Natural killer cell (primary cell): ENCODE measurements around the gene ANXA10. TPM values are rescaled to one million over a fixed set of nuclear protein-coding genes. Genes with fewer than 3 reads are reported as not detected.

ENCODE experiments used
- ATAC-seq, 3 donors: fragments of 150-1000 bp in 2 of 3; fragments of 200-7000 bp in 1 of 3; cut with Tn5 transposase; 1 replicate in 1 of 3; 2 replicates in 2 of 3; pipeline ENCODE4 v1.10.0; 2021; ENCODE audit warnings: mild to moderate bottlenecking in 2 of 3, moderate library complexity in 2 of 3
- DNase-seq, 2 donors: peaks; one replicate each; pipeline versions ENCODE4 v3.0.0 to v3.0.0-alpha.2; 2013 to 2021; ENCODE audit warnings: mixed read lengths in 1 of 2
- H3K27ac ChIP-seq: one replicate; pipeline ENCODE4 v1.5.1; 2013; ENCODE audit warnings: mild to moderate bottlenecking, low read length
- H3K27me3 ChIP-seq: one replicate; pipeline ENCODE4 v1.6.1; 2013; ENCODE audit warnings: low read length; ENCODE audit not compliant: control insufficient read depth, insufficient read depth
- H3K36me3 ChIP-seq: one replicate; pipeline ENCODE4 v1.6.1; 2013; ENCODE audit warnings: low read length; ENCODE audit not compliant: control insufficient read depth, insufficient read depth
- H3K4me1 ChIP-seq: one replicate; pipeline ENCODE4 v1.6.1; 2013; ENCODE audit warnings: low read length; ENCODE audit not compliant: control insufficient read depth, insufficient read depth
- H3K4me3 ChIP-seq: one replicate; pipeline ENCODE4 v1.5.1; 2013; ENCODE audit warnings: low read length
- H3K9me3 ChIP-seq: one replicate; pipeline ENCODE4 v1.6.1; 2013; ENCODE audit warnings: low read length; ENCODE audit not compliant: control insufficient read depth, insufficient read depth
- H3K27ac Mint-ChIP-seq, 2 donors: one replicate each; pipeline ENCODE4 v1.8.0; 2022; ENCODE audit warnings: mild to moderate bottlenecking in 2 of 2, mixed read lengths in 2 of 2, moderate library complexity in 1 of 2
- H3K27me3 Mint-ChIP-seq, 2 donors: one replicate each; pipeline ENCODE4 v1.8.0; 2022; ENCODE audit warnings: low read depth in 2 of 2, mixed read lengths in 2 of 2
- H3K36me3 Mint-ChIP-seq: one replicate; pipeline ENCODE4 v1.8.0; 2022; ENCODE audit warnings: mixed read lengths
- H3K4me1 Mint-ChIP-seq, 2 donors: one replicate each; pipeline ENCODE4 v1.8.0; 2022; ENCODE audit warnings: mixed read lengths in 2 of 2
- H3K4me3 Mint-ChIP-seq: one replicate; pipeline ENCODE4 v1.8.0; 2022; ENCODE audit warnings: mild to moderate bottlenecking, moderate library complexity, mixed read lengths
- H3K9me3 Mint-ChIP-seq, 2 donors: one replicate each; pipeline ENCODE4 v1.8.0; 2022; ENCODE audit warnings: mixed read lengths in 2 of 2
- WGBS: methylation state at CpG from one replicate; pipeline ENCODE4 v1.1.7; 2013; ENCODE audit warnings: missing lambda C conversion rate; ENCODE audit not compliant: insufficient coverage; 5-methylcytosine and 5-hydroxymethylcytosine counted together
- intact Hi-C: fragments of 100-400 bp; cut with micrococcal nuclease; formaldehyde crosslinking; loops from one replicate; pipeline ENCODE4 v1.14.2; 2022
- total RNA-seq, 4 donors: library from RNA; stranded (reverse); fragments of 120-200 nt in 1 of 4; gene quantifications; one replicate each; pipeline versions ENCODE4 v1.2.3 to v1.2.4, GENCODE V29; 2013 to 2022
- TF ChIP-seq, protein P1 (sequence below): fragments of 200-600 bp; IDR thresholded peaks from one replicate; pipeline ENCODE4 v1.8.0; 2022; ENCODE audit warnings: antibody characterized with exemption

Gene ANXA10
- total RNA-seq, 3 donors from 2014 or later (not counting 1 experiment from before 2014, with no cell fraction given), result not detected

DNA sequence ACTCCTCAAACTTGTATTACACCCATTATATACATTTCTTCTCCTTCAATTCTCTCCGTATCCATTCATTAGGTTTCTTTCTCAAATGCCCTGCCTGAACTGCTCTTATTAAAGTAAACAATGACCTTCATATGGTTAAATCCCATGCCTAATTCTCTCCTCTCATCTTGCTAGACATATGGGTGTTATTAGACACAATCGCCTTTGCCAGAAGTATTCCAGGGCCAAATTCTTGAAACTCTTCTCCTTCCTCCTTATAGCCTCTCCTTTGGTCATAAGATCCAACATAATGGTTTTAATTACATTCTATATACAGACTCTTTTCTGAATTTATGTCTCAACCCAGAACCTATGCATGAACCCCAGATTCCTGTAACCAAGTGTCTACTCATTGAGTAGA, 4.8 kb downstream of the ANXA10 start:
- DNase-seq, result no peak
- Mint-ChIP-seq H3K27ac (no peak overlapping the region), H3K9me3 (peaks cover 4 to 6% of the 10 kb centered on the region in 2 donors), H3K27me3 (no peaks in the 10 kb centered on the region), H3K36me3 (no peaks in the 10 kb centered on the region), H3K4me3 (no peak overlapping the region), H3K4me1 (no peaks in the 10 kb centered on the region)
- intact Hi-C loops, result no loop called here
- no peak for ATAC-seq
- Histone ChIP-seq H3K27ac (no peak overlapping the region), H3K4me1 (no peaks in the 10 kb centered on the region), H3K9me3 (no peaks in the 10 kb centered on the region), H3K36me3 (no peaks in the 10 kb centered on the region), H3K27me3 (no peaks in the 10 kb centered on the region), H3K4me3 (no peak overlapping the region)
- TF ChIP-seq, protein P1, sequence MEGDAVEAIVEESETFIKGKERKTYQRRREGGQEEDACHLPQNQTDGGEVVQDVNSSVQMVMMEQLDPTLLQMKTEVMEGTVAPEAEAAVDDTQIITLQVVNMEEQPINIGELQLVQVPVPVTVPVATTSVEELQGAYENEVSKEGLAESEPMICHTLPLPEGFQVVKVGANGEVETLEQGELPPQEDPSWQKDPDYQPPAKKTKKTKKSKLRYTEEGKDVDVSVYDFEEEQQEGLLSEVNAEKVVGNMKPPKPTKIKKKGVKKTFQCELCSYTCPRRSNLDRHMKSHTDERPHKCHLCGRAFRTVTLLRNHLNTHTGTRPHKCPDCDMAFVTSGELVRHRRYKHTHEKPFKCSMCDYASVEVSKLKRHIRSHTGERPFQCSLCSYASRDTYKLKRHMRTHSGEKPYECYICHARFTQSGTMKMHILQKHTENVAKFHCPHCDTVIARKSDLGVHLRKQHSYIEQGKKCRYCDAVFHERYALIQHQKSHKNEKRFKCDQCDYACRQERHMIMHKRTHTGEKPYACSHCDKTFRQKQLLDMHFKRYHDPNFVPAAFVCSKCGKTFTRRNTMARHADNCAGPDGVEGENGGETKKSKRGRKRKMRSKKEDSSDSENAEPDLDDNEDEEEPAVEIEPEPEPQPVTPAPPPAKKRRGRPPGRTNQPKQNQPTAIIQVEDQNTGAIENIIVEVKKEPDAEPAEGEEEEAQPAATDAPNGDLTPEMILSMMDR, result no peak
- WGBS, result 77% methylated on average over 2 of the region's 2 CpGs

DNA sequence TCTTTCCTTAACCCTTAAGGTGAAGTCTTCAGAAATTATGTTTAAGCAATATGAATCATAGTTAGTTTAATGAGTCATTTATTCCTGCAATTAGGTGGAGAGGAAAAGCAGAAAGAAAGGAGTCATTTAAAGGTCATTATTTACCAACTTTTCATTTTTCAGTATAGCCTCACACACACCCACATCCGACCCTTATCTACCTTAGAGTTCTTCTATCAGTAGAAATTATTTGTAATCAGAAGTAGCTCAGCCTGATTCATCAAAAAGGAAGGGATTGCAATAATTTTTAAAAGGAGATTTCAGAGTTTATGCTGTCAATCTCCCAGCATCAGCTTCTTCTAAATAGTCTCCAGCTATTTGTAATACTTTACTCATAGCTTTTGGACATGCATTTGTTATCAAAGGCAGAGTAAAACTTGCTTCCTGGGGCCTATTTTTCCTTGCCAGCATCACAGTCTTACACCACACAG, 5.9 kb downstream of the ANXA10 start:
- intact Hi-C loops, result no loop called here
- ATAC-seq (no peak), DNase-seq (no peak)
- Histone ChIP-seq H3K27ac (no peak overlapping the region), H3K27me3 (no peaks in the 10 kb centered on the region), H3K9me3 (no peaks in the 10 kb centered on the region), H3K4me1 (no peaks in the 10 kb centered on the region), H3K36me3 (no peaks in the 10 kb centered on the region), H3K4me3 (no peak overlapping the region)
- Mint-ChIP-seq H3K9me3 (peaks cover 4 to 6% of the 10 kb centered on the region in 2 donors), H3K36me3 (no peaks in the 10 kb centered on the region), H3K27ac (no peak overlapping the region), H3K27me3 (no peaks in the 10 kb centered on the region), H3K4me1 (no peaks in the 10 kb centered on the region), H3K4me3 (no peak overlapping the region)
- WGBS, result no CpG with 5 or more reads among the region's 1 CpG
- TF ChIP-seq, protein P1, result no peak

DNA sequence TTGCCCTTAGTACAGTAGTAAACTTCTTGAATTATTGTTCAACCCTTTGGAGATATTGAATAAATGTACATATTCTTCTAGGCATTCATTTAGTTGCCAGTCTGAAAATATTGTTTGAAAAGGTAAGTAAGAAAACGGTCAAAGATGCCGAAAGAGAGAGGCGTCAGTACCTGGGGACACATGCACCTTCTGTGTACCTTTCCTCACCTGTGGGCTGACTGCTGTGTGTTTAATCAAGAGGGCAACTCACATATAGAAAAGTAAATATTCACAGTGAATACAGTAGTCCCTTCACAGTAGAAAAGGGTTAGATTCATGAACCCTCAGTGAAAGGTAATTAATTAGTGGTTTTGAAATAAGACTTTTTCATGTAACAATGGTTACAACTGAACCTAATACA, 6.9 kb downstream of the ANXA10 start:
- TF ChIP-seq, protein P1, result no peak
- Mint-ChIP-seq H3K4me1 (no peaks in the 10 kb centered on the region), H3K9me3 (peaks cover 4 to 6% of the 10 kb centered on the region in 2 donors), H3K4me3 (no peak overlapping the region), H3K27ac (no peak overlapping the region), H3K36me3 (no peaks in the 10 kb centered on the region), H3K27me3 (no peaks in the 10 kb centered on the region)
- no peak overlapping the region for H3K4me3 ChIP-seq
- no peaks in the 10 kb centered on the region for H3K9me3 ChIP-seq
- WGBS, result 90% methylated on average over 3 of the region's 3 CpGs
- no peaks in the 10 kb centered on the region for H3K27me3 ChIP-seq
- H3K36me3 ChIP-seq, result no peaks in the 10 kb centered on the region
- DNase-seq (no peak), ATAC-seq (no peak)
- H3K4me1 ChIP-seq, result no peaks in the 10 kb centered on the region
- intact Hi-C loops, result no loop called here
- no peak overlapping the region for H3K27ac ChIP-seq

DNA sequence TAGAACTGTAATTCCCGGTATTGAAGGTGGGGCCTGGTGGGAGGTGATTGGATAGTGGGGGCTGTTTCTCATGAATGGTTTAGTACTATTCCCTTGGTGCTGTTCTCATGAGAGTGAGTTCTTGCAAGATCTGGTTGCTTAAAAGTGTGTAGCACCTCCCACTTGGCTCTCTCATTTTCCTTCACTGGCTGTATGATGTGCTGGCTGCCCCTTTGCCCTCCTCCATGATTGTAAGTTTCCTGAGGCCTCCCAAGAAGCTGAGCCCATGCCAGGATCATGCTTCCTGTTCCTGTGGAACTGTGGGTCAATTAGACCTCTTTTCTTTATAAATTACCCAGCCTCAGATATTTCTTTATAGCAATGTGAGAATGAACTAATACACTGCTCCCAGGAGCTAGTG, 8.7 kb downstream of the ANXA10 start:
- DNase-seq, result no peak

More for the DNA sequence above, 8.7 kb downstream of the ANXA10 start:
- Histone ChIP-seq H3K27me3 (no peaks in the 10 kb centered on the region), H3K9me3 (no peaks in the 10 kb centered on the region), H3K36me3 (no peaks in the 10 kb centered on the region), H3K4me1 (no peaks in the 10 kb centered on the region), H3K27ac (no peak overlapping the region), H3K4me3 (no peak overlapping the region)
- WGBS, result 100% methylated on average over 1 of the region's 1 CpG
- Mint-ChIP-seq H3K9me3 (peaks cover 4 to 9% of the 10 kb centered on the region in 2 donors), H3K27me3 (no peaks in the 10 kb centered on the region), H3K4me1 (no peaks in the 10 kb centered on the region), H3K4me3 (no peak overlapping the region), H3K36me3 (no peaks in the 10 kb centered on the region), H3K27ac (no peak overlapping the region)
- TF ChIP-seq, protein P1, result no peak
- no peak for ATAC-seq
- intact Hi-C loops, result no loop called here
